ENCODE measurements around the gene FBXO10.
A peak's percentile ranks its signal among the peaks of the same experiment; 100 is the strongest.

Gene FBXO10

DNA sequence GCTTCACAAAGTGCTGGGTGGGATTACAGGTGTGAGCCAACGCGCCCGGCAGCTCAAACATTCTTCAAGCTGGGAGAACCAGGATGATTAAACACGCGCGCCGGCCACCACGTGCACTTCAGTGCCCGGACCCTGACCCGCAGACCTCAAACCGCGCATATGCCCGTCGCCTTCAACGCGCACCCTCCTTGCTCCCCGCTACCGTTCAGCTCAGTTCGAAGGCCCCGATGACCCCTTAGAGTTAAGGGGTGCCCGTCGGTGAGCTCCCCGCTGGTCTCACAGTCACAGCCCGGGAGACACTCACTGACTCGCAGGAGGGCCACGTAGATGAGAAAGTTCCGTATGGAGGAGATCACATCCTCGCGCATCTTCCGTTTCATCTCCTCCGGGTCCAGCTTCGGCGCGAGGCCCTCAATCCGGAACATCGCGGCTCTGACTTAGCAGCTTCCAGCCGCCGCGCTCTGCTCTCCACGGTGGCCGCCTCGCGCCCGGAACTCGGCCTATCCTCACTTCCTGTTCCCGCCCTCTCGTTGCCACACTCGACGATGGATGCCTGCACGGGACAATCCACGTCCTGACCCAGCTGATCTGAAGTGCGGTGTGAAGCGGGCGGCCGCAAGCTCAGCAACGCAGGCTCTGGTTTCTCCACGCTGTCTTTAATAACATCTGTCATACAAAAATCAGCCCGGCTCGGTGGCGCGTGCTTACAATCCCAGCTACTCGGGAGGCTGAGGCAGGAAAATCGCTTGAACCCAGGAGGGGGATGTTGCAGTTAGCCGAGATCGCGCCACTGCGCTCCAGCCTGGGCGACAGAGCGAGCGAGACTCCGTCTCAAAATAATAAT lies 16.1 kb upstream of the FBXO10 start, which contains the start of gene TOMM5:
TSS of gene TOMM5 (minus strand) at position 490 of the 844 bp plus-strand sequence. CDS start at position 425, 65 bp downstream.
- FAIRE-seq, result peak; percentile 28

DNA sequence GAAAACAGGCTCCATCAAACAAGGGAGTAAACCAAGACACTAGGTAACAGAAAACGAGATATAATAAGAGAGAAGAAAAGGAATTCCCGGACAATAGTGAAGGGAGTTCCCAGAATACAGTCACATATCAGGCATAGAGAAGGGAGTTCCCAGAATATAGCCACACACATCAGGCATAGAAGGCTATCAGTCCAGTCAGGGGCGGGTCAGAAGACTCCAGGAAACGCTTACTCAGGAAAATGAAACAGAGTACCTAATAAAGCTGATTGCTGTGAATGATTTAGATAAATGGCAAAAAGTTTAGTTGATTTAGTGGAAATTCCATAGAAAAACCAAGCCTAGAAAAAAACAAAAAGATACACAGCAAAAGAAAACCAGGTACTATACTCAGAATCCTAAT lies 11.3 kb upstream of the FBXO10 start:
- no peak for FAIRE-seq

DNA sequence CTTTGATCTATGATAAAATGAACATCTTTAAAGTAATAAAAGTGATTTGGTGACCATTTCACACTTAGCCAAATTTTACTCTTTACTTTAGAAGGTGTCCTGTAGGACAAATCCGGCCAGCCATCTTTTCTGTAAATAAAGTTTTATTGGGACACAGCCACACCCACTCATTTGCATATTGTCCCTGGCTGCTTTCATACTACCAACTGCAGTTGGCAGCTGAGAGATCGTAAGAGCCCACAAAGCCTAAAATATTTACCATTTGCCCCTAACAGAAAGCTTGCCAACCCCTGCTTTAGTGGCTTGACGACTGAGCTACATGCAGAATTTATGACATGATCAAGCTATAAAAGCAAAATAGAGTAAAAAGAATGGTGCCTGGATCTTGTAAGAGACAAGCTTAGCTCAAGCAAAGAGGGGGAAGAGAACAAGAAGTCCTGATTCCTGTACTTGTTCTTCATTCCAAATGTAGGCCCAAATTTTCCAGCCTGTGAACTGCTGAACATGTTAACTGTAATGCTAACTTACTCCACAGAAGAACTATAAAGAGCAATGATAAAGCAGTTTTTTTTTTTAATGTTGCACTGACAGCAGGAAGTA lies 7.4 kb upstream of the FBXO10 start:
- FAIRE-seq, result no peak

DNA sequence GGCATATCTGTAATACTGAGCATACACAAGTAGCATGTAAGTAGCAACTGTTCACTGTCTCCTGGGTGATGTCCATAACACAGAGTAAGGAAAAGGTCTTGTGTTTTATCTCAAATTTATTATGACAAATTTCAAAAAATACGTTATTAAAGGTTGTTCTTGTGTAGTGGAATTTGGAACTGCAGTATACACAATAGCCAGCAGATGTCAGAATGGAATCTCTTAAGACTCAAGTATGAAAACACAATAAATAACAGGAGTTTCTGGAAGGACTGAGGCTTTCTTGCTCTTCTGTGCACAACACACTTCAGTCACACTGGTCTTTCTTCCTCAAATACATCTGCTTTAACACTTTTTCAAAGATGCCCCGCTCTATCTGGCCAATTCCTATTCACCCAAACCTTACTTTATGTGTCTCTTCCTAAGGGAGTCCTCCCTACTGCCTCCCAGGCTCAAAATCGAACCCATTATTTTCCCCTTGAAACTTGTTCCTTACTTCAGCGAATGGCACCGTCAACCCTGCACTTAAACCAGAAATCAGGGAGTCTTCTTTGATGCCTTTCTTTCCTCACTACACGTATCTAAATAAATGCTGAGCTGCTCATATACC lies 6.5 kb upstream of the FBXO10 start:
- FAIRE-seq, result peak; percentile 96

DNA sequence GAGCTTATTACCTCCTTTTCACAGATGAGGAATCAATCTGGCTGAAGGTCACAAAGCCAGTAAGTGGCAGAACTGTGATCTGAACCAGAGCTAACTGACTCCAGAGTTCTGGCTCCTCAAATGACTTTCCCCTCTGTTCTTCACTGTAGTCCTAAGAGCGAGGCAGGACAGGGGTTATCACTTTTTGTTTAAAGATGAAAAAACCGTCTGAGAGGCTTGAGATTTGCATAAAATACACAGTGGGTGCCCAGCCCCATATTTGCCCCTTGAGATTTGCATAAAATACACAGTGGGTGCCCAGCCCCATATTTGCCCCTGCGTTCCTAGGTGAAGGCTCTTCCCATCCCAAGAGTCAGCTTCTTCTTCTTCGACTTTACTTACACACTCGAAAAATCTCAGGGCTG lies 667 bp downstream of the FBXO10 start:
- no peak for FAIRE-seq

DNA sequence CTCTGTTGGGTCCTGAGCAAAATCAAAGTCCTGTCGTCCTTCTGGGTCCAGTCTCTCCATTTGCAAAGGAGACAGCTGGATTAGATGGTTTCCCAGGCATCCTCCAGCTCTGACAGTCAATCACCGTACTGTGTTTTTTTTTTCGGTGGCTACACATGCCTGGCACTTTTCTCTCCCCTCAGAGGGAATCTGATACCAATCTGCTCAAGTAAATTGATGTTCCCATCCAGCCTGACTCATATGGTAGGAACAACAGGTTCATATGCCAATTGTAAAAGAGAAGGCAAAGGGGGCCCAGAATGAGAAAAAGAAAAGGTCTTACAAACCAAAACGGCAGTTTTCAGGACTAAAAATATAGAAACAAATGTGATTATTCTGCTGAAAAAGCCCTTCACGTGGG lies 1.2 kb downstream of the FBXO10 start:
- no peak for FAIRE-seq

DNA sequence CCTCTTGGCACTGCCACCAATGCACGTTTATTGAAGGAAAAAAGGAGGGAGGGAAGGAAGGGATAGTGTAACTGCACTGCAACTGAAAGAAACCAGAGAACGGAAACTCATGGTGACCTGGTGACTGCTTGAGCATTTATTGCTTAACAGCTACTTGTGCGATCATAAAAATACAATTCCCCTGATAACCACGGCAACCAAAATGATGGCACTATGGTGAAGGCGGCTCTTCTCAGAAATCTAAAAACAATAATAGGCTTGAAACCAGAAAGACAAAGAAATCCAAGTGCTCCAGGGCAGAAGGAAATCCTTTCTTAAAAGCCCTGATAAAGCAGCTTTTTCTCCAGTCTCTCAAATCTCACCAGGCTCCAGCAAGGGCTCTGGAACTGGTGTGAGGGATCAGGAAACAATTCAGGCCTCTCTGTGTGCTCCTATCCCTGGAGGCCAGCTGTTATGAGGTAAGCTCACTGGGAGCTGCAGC lies 1.9 kb downstream of the FBXO10 start:
- no peak for FAIRE-seq

DNA sequence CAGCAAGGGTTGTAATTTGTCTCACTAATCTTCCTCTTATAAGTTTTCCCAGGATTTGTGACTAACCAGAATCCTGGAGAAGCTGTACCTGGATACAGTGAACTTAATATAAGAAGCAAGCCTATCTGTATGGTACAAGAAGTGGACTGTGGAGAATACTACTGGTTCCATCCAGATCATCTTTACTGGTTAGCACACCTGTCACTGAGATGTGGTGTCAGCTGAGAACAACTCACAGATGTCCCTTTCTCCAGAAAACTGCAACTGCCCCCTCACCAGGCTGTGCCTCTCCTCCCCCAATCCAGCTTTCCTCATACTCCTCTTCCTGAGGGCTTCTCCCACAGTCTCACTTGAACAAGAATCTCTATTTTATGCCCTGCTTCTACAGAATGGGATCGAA lies 4.9 kb downstream of the FBXO10 start:
- no peak for FAIRE-seq

DNA sequence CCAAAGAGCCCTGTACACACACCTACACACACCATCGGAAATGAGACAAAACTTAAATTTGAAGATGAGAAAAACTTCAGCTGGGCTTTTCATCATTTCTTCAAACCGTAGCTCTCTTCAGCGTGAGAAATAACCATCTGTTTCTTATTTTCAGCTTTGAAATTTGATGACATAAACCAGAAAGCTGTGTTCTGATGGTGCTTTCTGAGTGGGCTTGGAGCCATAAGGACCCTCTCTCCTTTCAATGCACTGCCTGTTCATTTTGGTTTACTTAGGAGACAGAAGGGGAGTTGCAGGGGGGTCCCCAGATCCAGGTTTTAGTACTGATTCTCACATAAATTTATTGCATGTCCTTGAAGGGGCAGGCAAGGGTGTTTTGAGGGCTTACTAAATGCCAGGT lies 9.5 kb downstream of the FBXO10 start:
- no peak for FAIRE-seq

DNA sequence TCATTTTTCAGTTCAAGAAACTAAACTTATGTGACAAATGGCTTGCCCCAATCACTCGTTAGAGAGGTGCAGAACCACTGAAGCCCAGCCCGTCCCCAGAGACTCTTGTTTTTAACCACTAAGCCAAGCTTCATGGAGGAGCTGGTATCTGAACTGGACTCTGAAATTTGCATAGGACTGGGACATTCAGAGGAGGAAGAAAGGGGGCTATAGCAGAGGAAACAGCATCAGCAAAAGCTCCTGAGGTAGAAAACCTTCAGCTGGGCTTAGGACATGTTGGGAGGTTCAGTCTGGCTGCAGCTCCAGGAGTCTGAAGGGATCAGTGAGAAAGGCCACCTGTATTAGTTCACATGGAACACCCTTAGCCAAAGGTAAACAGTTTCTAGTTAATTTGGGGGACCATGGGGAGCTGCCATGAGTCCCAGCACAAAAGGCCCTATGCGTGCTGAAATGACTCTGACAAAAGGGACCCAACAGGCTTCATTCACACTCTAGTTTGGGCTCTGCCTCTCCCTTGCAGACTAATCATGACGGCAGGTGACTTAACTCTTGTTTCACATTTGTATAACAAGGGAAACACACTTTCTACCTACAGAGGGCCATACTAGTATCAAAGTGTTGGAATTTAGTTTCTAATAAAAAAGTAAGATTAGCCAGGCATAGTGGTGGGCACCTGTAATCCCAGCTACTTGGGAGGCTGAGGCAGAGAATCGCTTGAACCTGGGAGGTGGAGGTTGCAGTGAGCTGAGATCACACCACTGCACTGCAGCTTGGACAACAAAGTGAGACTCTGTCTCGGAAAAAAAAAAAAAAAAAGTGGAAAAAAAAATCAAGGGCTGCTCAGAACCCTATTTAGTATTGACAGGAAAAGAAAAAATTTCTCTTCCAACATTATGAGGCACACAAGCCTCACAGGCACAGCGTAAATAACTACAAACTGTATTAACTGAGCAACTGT lies 10.2 kb downstream of the FBXO10 start:
- FAIRE-seq, result no peak

DNA sequence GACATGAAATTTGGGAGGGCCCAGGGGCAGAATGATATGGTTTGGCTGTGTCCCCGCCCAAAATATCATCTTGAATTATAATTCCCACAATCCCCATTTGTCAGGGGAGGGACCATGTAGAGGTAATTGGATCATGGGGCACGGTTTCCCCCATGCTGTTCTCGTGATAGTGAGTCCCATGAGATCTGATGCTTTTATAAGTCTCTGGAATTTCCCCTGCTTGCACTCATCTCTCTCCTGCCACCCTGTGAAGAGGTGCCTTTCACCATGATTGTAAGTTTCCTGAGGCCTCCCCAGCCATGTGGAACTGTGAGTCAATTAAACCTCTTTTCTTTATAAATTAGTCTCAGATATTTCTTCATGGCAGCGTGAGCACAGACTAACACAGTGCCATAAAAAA lies 11.3 kb downstream of the FBXO10 start:
- FAIRE-seq, result no peak

DNA sequence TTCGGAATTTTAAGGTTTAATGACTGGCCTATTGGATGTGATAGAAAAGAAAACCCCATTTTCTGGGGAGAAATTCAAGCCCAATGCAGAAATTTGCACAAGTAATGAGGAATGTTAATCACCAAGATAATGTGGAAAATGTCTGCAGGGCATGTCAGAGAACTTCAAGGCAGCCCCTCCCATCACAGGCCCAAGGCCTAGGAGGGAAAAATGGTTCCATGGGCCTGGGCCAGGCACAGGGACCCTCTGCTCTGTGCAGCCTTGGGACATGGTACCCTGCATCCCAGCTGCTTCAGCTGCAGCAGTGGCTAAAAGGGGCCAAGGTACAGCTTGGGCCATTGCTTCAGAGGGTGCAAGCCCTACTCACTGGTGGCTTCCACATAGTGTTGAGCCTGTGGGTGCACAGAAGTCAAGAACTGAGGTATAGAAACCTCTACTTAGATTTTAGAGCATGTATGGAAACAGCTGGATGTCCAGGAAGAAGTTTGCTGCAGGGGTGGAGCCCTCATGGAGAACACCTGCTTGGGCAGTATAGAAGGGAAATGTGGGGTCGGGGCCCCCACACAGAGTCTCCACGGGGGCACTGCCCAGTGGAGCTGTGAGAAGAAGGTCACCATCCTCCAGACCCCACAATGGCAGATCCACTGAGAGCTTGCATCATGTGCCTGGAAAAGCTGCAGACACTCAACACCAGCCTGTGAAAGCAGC lies 12.2 kb downstream of the FBXO10 start:
- FAIRE-seq, result no peak

DNA sequence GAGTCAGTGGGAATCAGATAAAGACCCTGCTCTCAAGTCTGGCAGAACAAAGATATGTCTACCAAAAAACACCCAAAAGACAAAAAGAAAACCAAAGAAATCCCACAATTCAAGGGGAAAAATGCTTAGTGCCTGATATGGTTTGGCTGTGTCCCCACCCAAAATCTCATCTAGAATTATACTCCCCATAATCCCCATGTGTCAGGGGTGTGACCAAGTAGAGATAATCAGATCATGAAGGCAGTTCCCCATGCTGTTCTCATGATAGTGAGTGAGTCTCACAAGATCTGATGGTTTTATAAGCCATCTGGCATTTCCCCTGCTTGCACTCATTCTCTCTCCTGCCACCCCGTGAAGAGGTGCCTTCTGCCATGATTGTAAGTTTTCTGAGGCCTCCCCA lies 13.4 kb downstream of the FBXO10 start:
- FAIRE-seq, result no peak

DNA sequence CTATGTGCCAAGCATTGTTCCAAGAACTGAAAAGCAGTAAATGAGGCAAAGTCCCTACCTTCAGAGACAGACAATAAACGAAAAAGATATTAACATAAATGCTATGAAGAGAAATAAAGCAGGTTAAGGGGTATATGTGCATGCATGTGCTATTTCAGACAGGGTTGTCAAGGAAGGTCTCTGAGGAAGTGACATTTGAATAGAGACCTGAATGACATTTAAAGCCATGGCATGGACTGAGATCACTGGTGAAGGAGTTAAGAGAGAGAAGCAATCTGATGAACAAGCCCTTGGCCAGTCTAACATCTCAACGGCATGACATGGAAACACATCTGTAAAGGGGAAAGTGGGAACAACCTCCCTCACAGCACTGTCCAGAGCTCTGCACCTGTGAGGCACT lies 14.5 kb downstream of the FBXO10 start:
- no peak for FAIRE-seq

DNA sequence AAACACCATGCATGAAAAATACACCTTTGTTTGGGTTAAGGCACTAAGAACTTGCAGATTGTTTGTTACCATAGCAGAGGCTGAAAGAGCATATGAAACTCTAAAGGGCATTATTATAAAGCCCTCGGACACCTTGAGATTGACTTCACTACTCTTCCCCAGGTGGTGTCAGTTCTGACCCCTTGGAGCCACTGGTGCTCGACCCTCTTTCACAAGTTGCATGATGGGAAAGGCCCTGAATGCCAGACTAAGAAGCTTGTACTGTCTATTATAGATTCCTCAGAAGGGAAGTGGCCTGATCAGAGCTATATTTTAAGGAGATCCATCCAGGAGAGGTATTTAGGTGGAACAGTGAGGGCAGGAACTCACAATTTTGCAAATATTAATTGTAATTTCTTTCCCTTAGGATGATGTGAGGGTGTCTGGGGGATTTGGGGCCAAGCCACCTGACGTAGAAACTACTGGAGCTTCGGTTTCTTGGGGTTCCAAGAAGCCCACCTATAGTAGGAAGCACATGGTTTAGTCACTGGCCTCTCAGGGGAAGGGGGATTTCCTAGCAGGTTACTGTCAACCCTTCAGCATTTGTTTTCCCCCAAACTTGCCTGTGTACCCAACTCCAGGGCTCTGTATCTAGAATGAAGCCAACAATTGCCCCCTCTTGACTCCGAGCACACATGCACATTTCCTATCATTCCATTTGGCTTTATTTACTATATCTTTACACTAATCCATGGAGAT lies 16.2 kb downstream of the FBXO10 start:
- no peak for FAIRE-seq

DNA sequence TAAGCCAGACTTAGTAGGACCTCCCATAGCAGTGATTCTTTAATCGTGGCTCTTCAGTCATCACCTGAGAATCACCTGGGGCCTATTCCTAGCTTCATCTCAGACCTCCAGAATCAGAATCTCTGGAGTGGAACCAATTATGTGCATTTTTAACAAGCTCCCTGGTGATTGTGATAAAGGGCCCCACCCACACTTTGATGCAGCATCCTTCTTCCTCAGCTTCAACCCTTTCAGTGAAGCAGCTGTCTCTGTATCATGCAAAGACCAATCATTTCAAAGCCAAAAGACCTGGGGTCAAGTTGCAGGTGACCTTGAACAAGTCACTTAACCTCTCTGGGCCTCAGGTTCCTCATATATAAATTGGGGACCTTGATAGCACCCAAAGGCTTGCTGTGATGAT lies 17.1 kb downstream of the FBXO10 start:
- no peak for FAIRE-seq

DNA sequence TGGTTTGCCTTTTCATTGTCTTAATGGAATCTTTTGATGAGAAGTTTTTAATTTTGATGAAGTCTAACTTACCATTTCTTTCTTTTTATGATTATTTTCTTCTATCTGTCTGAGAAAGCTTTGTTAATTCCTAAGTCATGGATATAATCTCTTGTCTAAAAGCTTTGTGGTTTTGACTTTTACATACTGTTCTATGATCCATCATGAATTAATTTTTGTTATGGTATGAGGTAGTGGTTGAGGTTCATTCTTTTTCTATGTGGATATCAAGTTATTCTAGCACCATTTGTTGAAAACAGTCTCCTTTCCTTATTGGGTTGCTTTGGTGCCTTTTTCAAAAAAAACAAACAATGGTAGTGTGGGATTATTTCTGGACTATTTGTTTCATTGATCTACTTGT lies 20.4 kb downstream of the FBXO10 start:
- FAIRE-seq, result no peak

DNA sequence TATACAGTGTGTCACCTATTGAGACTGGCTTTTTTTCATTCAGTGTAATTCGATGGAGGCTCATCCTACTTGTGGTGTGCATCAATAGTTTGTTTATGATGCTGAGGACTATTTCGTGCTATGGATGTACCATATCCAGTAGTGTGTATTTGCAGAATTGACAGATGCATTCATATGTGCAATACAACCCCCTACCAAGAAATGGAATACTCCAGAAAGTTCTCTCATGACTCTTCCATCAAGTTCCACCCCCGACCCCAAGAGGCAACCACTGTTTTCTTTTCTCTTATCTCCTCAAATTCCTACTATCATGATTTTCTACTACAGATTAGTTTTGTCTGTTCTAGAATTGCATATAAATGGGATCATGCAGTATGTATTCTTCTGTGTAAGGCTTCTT lies 21.9 kb downstream of the FBXO10 start:
- no peak for FAIRE-seq

DNA sequence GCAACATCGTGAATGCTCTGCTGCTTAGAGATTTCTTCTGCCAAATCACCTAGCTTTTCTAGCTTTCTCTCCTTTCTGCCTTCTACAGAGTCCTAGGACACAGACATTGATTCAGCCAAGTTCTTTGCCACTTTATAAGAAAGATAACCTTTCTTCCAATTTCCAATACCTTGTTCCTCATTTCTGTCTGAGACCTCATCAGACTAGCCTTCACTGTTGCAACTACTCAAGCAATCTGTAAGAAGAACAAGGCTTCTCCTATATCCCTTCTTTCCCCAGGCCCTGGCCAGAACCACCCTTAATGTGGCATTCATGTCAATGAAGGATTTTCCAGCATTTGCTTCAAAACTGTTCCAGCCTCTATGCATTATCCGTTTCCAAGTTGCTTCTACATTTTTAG lies 24.3 kb downstream of the FBXO10 start:
- no peak for FAIRE-seq

DNA sequence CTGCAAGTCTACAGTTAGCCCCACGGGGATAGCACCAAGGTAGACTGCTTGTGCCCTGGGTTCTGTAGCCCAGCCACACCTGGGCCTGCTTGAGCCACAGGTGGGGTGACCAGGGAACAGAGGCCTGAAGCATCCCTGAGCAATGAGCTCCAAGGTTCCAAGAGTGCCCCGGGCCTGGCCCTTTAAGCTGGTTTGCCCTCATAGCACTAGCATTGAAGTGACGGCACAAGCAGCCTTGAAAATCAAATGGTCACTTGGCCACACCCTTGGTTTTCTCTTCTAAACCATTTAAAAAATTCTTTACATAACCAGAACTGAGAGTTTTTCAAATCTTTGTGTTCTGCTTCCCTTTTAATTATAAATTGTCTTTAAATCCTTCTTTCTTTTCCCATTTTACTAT lies 24.7 kb downstream of the FBXO10 start:
- no peak for FAIRE-seq

DNA sequence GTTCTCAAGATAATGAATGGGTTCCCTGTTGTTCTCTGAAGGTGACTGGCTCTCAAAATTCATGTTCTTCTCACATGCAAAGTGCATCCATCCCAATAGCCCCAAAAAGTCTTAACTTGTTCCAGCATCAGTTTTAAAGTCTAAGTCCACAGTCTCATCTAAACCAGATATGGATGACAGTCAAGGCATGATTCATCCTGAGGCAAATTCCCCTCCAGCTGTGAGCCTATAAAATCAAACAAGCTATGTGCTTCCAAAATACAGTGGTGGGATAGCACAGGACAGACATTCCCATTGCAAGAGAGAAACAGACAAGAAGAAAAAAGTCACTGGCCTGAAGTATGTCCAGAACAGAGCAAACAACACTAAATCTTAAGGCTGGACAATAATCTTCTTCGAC lies 25.4 kb downstream of the FBXO10 start:
- FAIRE-seq, result no peak

Data from G401.6 (cell line).